Loucy (cell line): Measurements from ENCODE around the gene LLCFC1.
"Not testable (repeated sequence)": the region's sequence is repeated elsewhere in the genome, so short reads cannot be mapped to it uniquely, and the experiment has no call there.

Source experiments
- H2AFZ ChIP-seq: fragments of 200-600 bp; sonication (generic); 2 replicates; pipeline ENCODE4 v1.6.0; 2016; ENCODE audit warnings: antibody characterized with exemption, mild to moderate bottlenecking, low read length, moderate library complexity
- H3F3A ChIP-seq: fragments of 200-600 bp; 2 replicates; pipeline ENCODE4 v1.6.0; 2016; ENCODE audit warnings: antibody characterized with exemption, low read depth, mild to moderate bottlenecking
- H3K27me3 ChIP-seq: fragments of 200-600 bp; sonication (generic); 2 replicates; pipeline ENCODE4 v1.6.1; 2014; ENCODE audit warnings: low read length, mild to moderate bottlenecking; ENCODE audit not compliant: insufficient read depth, poor library complexity, severe bottlenecking
- H3K36me3 ChIP-seq: fragments of 200-600 bp; sonication (generic); 2 replicates; pipeline ENCODE4 v1.6.1; 2016; ENCODE audit warnings: low read length; ENCODE audit not compliant: insufficient read depth
- H3K4me1 ChIP-seq: fragments of 200-600 bp; sonication (generic); 2 replicates; pipeline ENCODE4 v1.5.1; 2014; ENCODE audit warnings: low read length, mild to moderate bottlenecking; ENCODE audit not compliant: insufficient read depth, poor library complexity, severe bottlenecking
- H3K4me2 ChIP-seq: fragments of 200-600 bp; sonication (generic); 2 replicates; pipeline ENCODE4 v1.6.0; 2014; ENCODE audit warnings: antibody characterized with exemption, low read length, low read depth, mild to moderate bottlenecking; ENCODE audit not compliant: poor library complexity, severe bottlenecking
- H3K4me3 ChIP-seq: fragments of 200-600 bp; sonication (generic); 2 replicates; pipeline ENCODE4 v1.5.1; 2014; ENCODE audit warnings: low read length, mild to moderate bottlenecking, mixed read lengths; ENCODE audit not compliant: poor library complexity, severe bottlenecking
- H3K79me2 ChIP-seq: fragments of 200-600 bp; sonication (generic); 2 replicates; pipeline ENCODE4 v1.6.1; 2014; ENCODE audit warnings: low read length; ENCODE audit not compliant: insufficient read depth
- H3K9ac ChIP-seq: fragments of 200-600 bp; sonication (generic); 2 replicates; pipeline ENCODE4 v1.6.0; 2014; ENCODE audit warnings: mild to moderate bottlenecking, low read depth, low read length, moderate library complexity; ENCODE audit not compliant: poor library complexity, severe bottlenecking
- H3K9me2 ChIP-seq: fragments of 200-600 bp; sonication (generic); replicated peaks from 2 replicates; pipeline ENCODE4 v1.6.1; 2016; ENCODE audit warnings: low read depth, low read length, mixed read lengths
- H3K9me3 ChIP-seq: fragments of 200-600 bp; sonication (generic); 2 replicates; pipeline ENCODE4 v1.6.1; 2014; ENCODE audit warnings: mild to moderate bottlenecking, antibody characterized with exemption, low read length, low read depth; ENCODE audit not compliant: insufficient read depth
- H4K20me1 ChIP-seq: fragments of 200-600 bp; sonication (generic); 2 replicates; pipeline ENCODE4 v1.6.0; 2014; ENCODE audit warnings: antibody characterized with exemption, low read length, mild to moderate bottlenecking; ENCODE audit not compliant: insufficient read depth, poor library complexity, severe bottlenecking
- CTCF ChIP-seq: fragments of 200-600 bp; sonication (generic); conservative IDR thresholded peaks from 2 replicates; pipeline ENCODE4 v1.5.1; 2014; ENCODE audit warnings: mild to moderate bottlenecking, antibody characterized with exemption, low read length
- EZH2phosphoT487 ChIP-seq: fragments of 200-600 bp; IDR thresholded peaks from 2 replicates; pipeline ENCODE4 v1.6.1; 2018; ENCODE audit warnings: antibody characterized with exemption, mild to moderate bottlenecking, moderate library complexity, borderline replicate concordance

The LLCFC1 gene

DNA sequence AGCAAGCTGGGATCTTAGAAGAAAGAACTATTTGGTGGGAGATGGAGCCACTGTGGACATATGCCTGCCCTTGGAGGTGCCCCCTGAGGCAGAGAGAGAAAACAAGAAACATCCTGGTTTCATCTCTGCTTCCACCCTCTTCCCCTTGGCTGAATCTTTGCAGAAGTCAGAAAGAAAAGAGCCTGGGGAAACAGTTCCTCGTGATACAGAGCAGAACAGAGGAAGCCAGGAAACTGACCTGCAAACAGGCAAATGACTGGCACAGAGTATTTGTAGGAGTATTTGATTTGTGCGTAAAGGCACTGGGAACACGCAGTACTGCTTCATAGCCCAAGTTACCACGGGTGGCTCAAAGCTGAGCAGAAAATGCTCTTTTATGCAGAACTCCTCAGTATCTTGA, 29.9 kb downstream of the LLCFC1 start:
- no peak for TF ChIP-seq EZH2phosphoT487
- TF ChIP-seq CTCF = no peak

GRCh38 chr7:142974626-142975025, 35.3 kb downstream of the LLCFC1 start:
- H2AFZ ChIP-seq = no peak overlapping the region
- H3K36me3 ChIP-seq = no peaks in the 10 kb centered on the region
- 0 out of 2 replicates have a peak, but pooled peaks cover 4% of the 10 kb centered on the region for H3K9me3 ChIP-seq
- no peaks in the 10 kb centered on the region for H3K4me1 ChIP-seq
- H3K9ac ChIP-seq = no peak overlapping the region
- no peak overlapping the region for H3K4me2 ChIP-seq
- no peaks in the 10 kb centered on the region for H4K20me1 ChIP-seq
- H3K79me2 ChIP-seq = no peaks in the 10 kb centered on the region
- TF ChIP-seq CTCF (no peak), EZH2phosphoT487 (no peak)
- H3F3A ChIP-seq = no peaks in the 10 kb centered on the region
- H3K9me2 ChIP-seq = no peaks in the 10 kb centered on the region
- no peaks in the 10 kb centered on the region for H3K27me3 ChIP-seq
- no peak overlapping the region for H3K4me3 ChIP-seq

More for the DNA sequence above, 29.9 kb downstream of the LLCFC1 start:
- Histone ChIP-seq H3K79me2 (no peaks in the 10 kb centered on the region), H4K20me1 (no peaks in the 10 kb centered on the region), H3F3A (no peaks in the 10 kb centered on the region), H2AFZ (no peak overlapping the region), H3K4me2 (no peak overlapping the region), H3K36me3 (no peaks in the 10 kb centered on the region), H3K4me3 (no peak overlapping the region), H3K9me2 (no peaks in the 10 kb centered on the region), H3K9me3 (no peaks in the 10 kb centered on the region), H3K9ac (no peak overlapping the region), H3K4me1 (no peaks in the 10 kb centered on the region), H3K27me3 (no peaks in the 10 kb centered on the region)

DNA sequence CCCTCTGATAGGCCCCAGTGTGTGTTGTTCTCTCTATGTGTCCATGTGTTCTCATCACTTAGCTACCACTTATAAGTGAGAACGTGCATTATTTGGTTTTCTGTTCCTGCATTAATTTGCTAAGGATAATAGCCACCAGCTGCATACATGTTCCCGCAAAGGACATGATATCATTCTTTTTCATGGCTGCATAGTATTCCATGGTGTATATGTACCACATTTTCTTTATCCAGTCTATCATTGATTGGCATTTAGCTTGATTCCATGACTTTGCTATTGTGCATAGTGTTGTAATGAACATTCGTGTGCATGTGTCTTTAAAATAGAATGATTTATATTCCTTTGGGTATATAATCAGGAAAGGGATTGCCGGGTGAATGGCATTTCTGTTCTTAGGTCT, 39.1 kb downstream of the LLCFC1 start:
- H4K20me1 ChIP-seq, H3K4me3 ChIP-seq, H3K9me3 ChIP-seq, H3K9me2 ChIP-seq, H3F3A ChIP-seq, H3K36me3 ChIP-seq, H2AFZ ChIP-seq, H3K27me3 ChIP-seq, H3K79me2 ChIP-seq, H3K4me1 ChIP-seq, H3K9ac ChIP-seq, H3K4me2 ChIP-seq: not testable (repeated sequence)

GRCh38 chr7:142983825-142984224, 44.5 kb downstream of the LLCFC1 start:
- H3K9ac ChIP-seq = no peak overlapping the region
- H4K20me1 ChIP-seq = no peaks in the 10 kb centered on the region
- H3K9me2 ChIP-seq = no peaks in the 10 kb centered on the region
- H3F3A ChIP-seq = no peaks in the 10 kb centered on the region
- H3K4me1 ChIP-seq = no peaks in the 10 kb centered on the region
- H3K27me3 ChIP-seq = no peaks in the 10 kb centered on the region
- no peaks in the 10 kb centered on the region for H3K9me3 ChIP-seq
- H3K79me2 ChIP-seq = no peaks in the 10 kb centered on the region
- H3K4me3 ChIP-seq = no peak overlapping the region
- H2AFZ ChIP-seq = no peak overlapping the region
- no peaks in the 10 kb centered on the region for H3K36me3 ChIP-seq
- no peak for TF ChIP-seq EZH2phosphoT487
- TF ChIP-seq CTCF = peak; percentile 35
- no peak overlapping the region for H3K4me2 ChIP-seq
